ENCODE data around the gene TOB1.
"Not testable (repeated sequence)": the region's sequence is repeated elsewhere in the genome, so short reads cannot be mapped to it uniquely, and the experiment has no call there.

TOB1 gene

DNA sequence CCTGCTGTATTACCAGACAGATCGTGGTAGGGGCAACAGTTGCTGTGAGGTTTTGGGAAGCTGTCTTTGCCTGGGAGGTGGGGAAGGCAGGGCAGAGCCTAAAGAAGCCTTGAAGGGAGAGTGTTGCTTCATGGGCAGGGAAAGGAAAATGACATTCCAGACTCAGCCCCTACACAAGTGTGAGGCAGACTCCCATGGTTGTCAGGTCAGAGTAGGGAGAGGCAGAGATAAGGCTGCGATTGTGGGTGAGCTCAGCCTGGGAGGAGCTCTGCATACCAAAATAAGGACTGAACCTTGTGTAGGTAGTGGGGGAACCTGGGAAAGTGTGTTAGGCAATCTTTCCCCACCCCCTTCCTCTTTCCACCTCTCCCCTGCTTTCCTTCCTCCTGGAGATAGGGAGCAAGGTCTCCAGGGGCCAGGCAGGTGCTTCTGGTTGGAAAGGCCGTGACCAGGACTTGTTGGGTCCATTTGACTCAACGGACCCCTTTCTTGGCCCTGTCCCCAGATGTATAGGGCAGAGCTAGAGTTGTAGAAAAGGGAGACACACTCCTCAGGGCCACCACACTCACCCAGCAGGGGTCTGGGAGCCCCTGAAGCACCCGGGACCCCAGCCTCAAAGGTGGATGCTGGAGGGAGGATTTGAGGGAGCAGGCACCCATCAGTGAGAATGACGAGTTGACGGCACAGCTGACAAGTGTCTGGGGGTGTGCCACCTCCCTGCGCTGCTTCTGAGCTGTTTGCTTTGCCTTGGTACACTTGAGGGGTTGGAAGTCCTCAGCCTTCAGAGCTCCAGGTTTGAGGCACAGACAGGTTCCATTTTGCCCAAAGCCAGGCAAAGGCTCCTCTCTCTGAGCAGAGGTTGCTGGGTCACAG is 18.5 kb upstream of the TOB1 start:
- peaks cover 10% of the 10 kb centered on the region for H3K27me3 Mint-ChIP-seq (ENCODE audit: low read depth)
- no peak overlapping the region for H3K27ac Mint-ChIP-seq
- peaks cover 19% of the 10 kb centered on the region for H3K4me1 Mint-ChIP-seq (ENCODE audit: low read depth)
- H3K4me3 Mint-ChIP-seq, result no peak overlapping the region
- H3K9me3 Mint-ChIP-seq, result peaks cover 4% of the 10 kb centered on the region
- H3K36me3 Mint-ChIP-seq (ENCODE audit: low read depth), result peaks cover 1% of the 10 kb centered on the region

DNA sequence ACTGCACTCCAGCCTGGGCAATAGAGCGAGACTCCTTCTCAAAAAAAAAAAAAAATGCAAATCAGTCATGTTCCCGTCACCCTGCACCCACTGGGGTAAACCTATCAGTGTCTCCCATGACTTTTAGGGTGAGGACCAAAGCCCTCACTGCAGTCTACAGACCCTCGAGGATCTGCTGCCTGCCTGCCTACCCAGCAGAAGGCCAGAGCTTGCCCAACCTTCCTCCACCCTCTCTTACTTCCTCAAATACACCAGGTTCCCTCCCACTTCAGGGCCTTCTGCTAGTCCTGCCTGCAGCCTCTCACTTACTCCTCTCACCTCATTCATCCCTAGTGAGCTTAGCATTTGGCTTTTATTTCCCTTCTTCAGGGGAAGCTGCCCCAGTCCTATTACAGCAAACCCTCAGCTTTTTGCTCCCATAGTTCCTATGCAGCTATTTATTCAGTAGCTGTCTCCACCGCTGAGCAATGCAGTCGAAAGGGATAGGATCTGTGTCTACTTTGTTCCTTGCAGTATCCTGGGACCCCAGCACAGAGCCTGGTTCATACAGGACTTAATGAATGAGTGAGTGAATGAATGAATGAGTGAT is 17.8 kb upstream of the TOB1 start:
- H3K36me3 Mint-ChIP-seq (ENCODE audit: low read depth), result no peaks in the 10 kb centered on the region
- H3K9me3 Mint-ChIP-seq, result peaks cover 4% of the 10 kb centered on the region
- no peak overlapping the region for H3K27ac Mint-ChIP-seq
- H3K4me1 Mint-ChIP-seq (ENCODE audit: low read depth), result peaks cover 19% of the 10 kb centered on the region
- H3K27me3 Mint-ChIP-seq (ENCODE audit: low read depth), result peaks cover 8% of the 10 kb centered on the region
- no peak overlapping the region for H3K4me3 Mint-ChIP-seq

DNA sequence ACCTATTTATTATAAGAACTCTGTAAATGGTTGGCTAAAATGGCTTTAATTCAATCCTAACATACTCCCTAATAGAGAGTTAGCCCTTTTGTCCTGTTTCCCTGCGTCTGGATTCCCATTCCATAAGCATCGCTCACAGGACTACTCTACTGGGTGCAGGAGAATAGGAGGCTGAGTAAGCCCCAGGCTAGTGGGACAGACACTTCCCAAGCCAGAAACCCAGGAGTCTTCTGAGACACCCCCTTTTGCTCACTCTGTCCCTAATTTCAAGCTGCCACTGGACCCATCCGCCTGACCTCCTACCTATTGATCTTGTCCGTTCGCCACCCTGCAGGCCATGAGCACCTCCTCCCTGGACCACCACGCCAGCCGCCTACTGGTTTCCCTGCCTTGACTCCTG is 16.7 kb upstream of the TOB1 start:
- Mint-ChIP-seq H3K36me3 (ENCODE audit: low read depth) (no peaks in the 10 kb centered on the region), H3K4me3 (no peak overlapping the region), H3K4me1 (ENCODE audit: low read depth) (peaks cover 17% of the 10 kb centered on the region), H3K27ac (no peak overlapping the region), H3K27me3 (ENCODE audit: low read depth) (peaks cover 19% of the 10 kb centered on the region), H3K9me3 (peaks cover 4% of the 10 kb centered on the region)

DNA sequence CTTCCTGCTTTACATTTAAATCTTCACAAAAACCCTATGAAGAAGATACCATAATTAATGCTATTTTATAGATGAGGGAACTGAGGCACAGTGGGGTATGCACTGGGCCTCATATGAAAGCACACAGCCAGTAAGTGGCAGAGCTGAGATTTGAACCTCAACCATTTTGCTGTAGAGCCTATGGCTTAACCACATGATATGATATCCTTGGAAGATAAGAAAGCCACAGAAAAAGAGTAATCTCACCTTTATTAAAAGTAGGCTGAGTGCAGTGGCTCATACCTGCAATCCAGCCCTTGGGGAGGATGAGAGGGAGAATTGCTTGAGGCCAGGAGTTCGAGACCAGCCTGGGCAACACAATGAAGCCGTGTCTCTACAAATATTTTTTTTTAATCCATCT is 15.0 kb upstream of the TOB1 start:
- Mint-ChIP-seq H3K27ac (no peak overlapping the region), H3K4me1 (ENCODE audit: low read depth) (peaks cover 6% of the 10 kb centered on the region), H3K4me3 (no peak overlapping the region), H3K27me3 (ENCODE audit: low read depth) (peaks cover 19% of the 10 kb centered on the region), H3K9me3 (peaks cover 4% of the 10 kb centered on the region), H3K36me3 (ENCODE audit: low read depth) (no peaks in the 10 kb centered on the region)

DNA sequence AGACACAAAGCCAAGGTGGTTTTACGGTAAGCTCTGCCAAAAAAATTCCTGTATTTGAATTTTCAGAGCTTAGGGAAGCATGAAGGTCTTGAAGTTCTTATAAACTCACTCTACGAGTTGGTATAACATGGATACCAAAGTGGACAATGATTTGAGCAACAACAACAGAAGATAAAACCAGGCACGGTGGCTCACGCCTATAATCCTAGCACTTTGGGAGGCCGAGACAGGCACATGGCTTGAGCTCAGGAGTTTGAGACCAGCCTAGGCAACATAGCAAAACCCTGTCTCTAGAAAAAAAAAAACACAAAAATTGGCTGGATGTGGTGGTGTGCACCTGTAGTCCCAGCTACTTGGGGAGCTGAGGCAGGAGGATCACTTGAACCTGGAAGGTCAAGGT is 12.9 kb upstream of the TOB1 start:
- peaks cover 4% of the 10 kb centered on the region for H3K9me3 Mint-ChIP-seq
- H3K36me3 Mint-ChIP-seq (ENCODE audit: low read depth), result peaks cover 2% of the 10 kb centered on the region
- H3K27ac Mint-ChIP-seq, result no peak overlapping the region
- H3K27me3 Mint-ChIP-seq (ENCODE audit: low read depth), result peaks cover 32% of the 10 kb centered on the region
- H3K4me1 Mint-ChIP-seq (ENCODE audit: low read depth), result peaks cover 11% of the 10 kb centered on the region
- H3K4me3 Mint-ChIP-seq, result no peak overlapping the region

DNA sequence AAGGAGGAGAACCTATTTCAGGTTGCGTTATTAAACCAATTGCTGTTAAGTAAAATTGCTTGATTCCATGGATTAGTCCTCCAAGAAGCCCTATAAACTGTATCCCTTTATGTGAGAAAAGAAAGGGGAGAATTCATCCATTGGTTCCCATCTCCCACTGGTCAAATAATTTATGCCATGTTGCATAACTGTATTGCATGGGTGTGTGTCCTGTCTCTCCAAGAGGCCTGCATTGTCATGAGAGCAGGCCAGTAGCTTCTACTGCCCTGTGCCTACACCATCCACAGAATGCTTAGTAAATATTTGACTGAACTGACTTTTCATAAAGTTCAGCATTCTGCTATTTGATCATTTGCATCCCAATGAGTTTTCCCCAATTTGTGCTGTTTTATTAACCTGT is 11.7 kb upstream of the TOB1 start:
- H3K9me3 Mint-ChIP-seq, result peaks cover 4% of the 10 kb centered on the region
- peaks cover 39% of the 10 kb centered on the region for H3K27me3 Mint-ChIP-seq (ENCODE audit: low read depth)
- H3K36me3 Mint-ChIP-seq (ENCODE audit: low read depth), result peaks cover 6% of the 10 kb centered on the region
- H3K4me1 Mint-ChIP-seq (ENCODE audit: low read depth), result peaks cover 20% of the 10 kb centered on the region
- H3K4me3 Mint-ChIP-seq, result no peak overlapping the region
- H3K27ac Mint-ChIP-seq, result no peak overlapping the region

DNA sequence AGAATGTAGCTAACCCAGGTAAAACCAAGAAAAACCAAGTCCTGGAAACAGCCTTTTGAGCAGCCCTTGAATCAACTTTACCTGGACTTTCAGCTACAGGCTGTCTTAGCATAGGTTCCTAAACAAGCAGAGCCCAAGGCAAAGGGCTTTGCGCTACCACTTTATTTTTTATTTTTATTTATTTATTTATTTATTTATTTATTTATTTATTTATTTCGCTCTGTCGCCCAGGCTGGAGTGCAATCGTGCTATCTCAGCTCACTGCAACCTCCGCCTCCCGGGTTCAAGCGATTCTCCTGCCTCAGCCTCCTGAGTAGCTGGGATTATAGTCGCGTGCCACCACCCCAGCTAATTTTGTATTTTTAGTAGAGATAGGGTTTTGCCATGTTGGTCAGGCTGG is 10.9 kb upstream of the TOB1 start:
- H3K4me3 Mint-ChIP-seq; H3K27ac Mint-ChIP-seq; H3K9me3 Mint-ChIP-seq; H3K36me3 Mint-ChIP-seq (ENCODE audit: low read depth): not testable (repeated sequence)
- Mint-ChIP-seq H3K4me1 (ENCODE audit: low read depth) (peaks cover 24% of the 10 kb centered on the region), H3K27me3 (ENCODE audit: low read depth) (peaks cover 39% of the 10 kb centered on the region)

DNA sequence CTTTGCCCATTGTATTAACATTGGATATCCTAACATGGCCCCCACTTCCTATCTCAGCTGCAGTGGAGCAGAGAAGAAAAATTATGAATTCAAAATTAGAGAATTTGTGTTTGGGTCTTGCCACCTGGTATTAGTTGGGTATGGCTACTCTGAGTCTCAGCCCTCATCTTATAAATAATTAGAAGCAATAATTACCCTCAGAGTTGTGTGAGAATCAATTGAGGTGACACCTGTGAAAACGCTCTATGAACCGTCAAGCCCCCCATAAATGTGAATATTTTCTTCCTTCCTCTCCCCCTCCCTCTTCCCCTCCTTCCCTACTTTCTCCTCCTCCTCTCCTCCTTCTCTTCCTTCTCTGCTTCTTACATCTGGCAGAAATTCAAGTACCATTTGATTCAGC is 8.9 kb upstream of the TOB1 start:
- Mint-ChIP-seq H3K27ac (no peak overlapping the region), H3K4me1 (ENCODE audit: low read depth) (peaks cover 29% of the 10 kb centered on the region), H3K27me3 (ENCODE audit: low read depth) (peaks cover 39% of the 10 kb centered on the region), H3K9me3 (peaks cover 2% of the 10 kb centered on the region), H3K36me3 (ENCODE audit: low read depth) (peaks cover 8% of the 10 kb centered on the region), H3K4me3 (no peak overlapping the region)

DNA sequence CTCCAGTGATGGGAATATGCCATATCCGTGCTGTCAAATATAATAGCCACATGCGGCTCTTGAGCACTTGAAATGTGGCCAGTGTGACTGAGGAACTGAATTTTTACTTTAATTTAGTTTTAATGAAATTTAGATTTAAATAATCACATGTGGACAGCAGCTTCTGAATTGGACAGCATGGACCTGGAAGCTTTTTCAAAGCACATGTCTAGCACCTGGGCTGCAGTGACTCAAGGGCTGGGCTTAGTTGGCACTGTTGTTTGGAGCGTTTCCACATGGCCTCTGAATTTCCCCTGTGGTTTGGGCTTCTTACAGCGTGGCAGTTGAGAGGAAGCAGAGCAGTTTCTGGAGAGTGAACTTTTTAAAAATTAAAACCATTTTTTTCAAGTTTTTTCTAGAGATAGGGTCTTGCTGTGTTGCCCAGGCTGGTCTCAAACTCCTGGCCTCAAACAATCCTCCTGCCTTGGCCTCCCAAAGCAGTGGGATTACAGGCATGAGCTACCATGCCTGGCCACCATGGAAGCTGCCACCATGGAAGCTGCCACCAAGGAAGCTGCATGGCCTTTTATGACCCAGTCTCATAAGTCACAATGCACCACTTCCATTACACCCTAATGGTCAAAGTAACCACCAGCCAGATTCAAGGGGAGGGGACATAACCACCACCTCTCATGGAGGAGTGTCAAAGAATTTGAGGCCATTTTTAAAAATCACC is 6.7 kb upstream of the TOB1 start:
- Mint-ChIP-seq H3K27me3 (ENCODE audit: low read depth) (peaks cover 25% of the 10 kb centered on the region), H3K4me1 (ENCODE audit: low read depth) (peaks cover 37% of the 10 kb centered on the region), H3K4me3 (no peak overlapping the region)

DNA sequence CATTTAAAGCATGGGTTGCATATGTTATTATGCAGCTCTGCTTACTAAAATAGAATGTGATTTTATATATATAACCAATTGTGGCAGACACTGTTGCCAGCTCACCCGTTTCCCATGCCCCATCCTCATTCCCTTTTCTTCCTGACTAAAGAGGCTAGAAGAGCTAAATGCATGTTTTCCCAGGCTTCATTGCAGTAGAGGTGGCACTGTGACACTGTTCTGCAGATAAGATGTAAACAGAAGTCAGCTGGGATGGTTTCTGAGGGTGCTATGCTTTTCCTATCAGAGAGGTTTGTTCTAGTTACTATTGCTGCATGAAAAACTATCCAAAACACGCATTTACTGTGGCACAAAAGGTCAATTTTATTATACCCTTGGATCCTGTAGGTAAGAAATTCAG is 5.7 kb upstream of the TOB1 start:
- Mint-ChIP-seq H3K27me3 (ENCODE audit: low read depth) (peaks cover 24% of the 10 kb centered on the region), H3K9me3 (no peaks in the 10 kb centered on the region), H3K4me3 (no peak overlapping the region), H3K4me1 (ENCODE audit: low read depth) (peaks cover 44% of the 10 kb centered on the region), H3K36me3 (ENCODE audit: low read depth) (peaks cover 8% of the 10 kb centered on the region), H3K27ac (peak overlapping the region; percentile 79)

More for the DNA sequence above, 6.7 kb upstream of the TOB1 start:
- Mint-ChIP-seq H3K9me3 (no peaks in the 10 kb centered on the region), H3K36me3 (ENCODE audit: low read depth) (peaks cover 8% of the 10 kb centered on the region), H3K27ac (peak overlapping the region; percentile 52)

DNA sequence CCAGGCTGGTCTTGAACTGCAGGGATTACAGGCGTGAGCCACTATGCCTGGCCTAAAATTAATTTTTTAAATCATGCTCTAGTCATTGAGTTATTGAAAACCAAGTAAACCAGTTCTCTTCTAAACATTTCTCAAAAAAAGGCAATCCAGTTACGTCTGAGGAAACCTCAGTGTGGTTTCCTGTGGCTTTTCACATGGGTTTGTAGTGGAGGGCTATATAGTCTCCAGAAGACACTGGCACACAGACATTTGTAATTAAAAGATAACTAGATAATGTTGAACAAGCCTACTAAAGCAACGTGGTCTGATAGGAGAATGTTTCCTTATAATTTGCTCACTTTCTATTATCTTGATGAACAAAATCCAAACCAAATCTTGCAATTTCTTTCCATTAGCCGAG is 5.2 kb upstream of the TOB1 start:
- Mint-ChIP-seq H3K36me3 (ENCODE audit: low read depth) (peaks cover 8% of the 10 kb centered on the region), H3K27ac (peak overlapping the region; percentile 79), H3K4me1 (ENCODE audit: low read depth) (peaks cover 44% of the 10 kb centered on the region), H3K9me3 (no peaks in the 10 kb centered on the region), H3K4me3 (peak overlapping the region; percentile 81), H3K27me3 (ENCODE audit: low read depth) (peaks cover 20% of the 10 kb centered on the region)

DNA sequence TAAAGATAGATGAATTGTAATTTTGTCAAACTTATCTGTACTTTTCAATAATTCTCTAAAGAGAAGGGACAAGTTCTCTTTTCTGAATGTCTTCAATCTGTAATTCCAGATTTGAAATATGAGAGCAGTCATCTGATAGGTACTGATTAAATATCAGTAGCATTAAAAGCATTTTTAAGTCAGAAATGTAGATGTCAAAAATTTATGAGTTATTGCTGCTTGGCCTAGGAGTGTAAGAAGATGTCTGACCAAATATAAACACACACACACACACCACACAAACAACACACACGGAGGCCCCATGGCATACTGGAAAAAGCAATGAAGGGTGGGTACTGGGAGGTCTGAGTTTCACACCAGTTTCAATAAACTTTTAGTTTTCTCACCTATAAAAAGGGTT is 2.4 kb upstream of the TOB1 start:
- Mint-ChIP-seq H3K4me3 (peak overlapping the region; percentile 95), H3K4me1 (ENCODE audit: low read depth) (peaks cover 45% of the 10 kb centered on the region), H3K27me3 (ENCODE audit: low read depth) (peaks cover 3% of the 10 kb centered on the region), H3K9me3 (no peaks in the 10 kb centered on the region), H3K27ac (no peak overlapping the region), H3K36me3 (ENCODE audit: low read depth) (peaks cover 14% of the 10 kb centered on the region)

DNA sequence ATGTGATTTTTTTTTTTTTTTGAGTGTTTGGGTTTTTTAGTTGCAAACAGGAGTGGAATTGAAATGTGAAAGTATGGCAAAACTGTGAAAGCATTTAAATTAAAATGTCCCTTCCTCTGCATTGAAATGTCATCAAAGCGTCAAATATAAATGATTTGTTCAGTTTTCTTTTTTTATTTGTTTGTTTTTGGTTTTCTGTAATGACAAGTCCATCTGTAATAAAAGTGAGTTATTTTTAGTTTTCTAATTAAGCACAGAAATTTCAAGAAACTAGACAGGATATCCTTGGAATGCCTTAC is 1.9 kb upstream of the TOB1 start:
- H3K4me1 Mint-ChIP-seq (ENCODE audit: low read depth), result peaks cover 44% of the 10 kb centered on the region
- H3K36me3 Mint-ChIP-seq (ENCODE audit: low read depth), result peaks cover 18% of the 10 kb centered on the region
- H3K27me3 Mint-ChIP-seq (ENCODE audit: low read depth), result peaks cover 2% of the 10 kb centered on the region
- peak overlapping the region; percentile 100 for H3K27ac Mint-ChIP-seq
- H3K4me3 Mint-ChIP-seq, result peak overlapping the region; percentile 95
- H3K9me3 Mint-ChIP-seq, result no peaks in the 10 kb centered on the region

DNA sequence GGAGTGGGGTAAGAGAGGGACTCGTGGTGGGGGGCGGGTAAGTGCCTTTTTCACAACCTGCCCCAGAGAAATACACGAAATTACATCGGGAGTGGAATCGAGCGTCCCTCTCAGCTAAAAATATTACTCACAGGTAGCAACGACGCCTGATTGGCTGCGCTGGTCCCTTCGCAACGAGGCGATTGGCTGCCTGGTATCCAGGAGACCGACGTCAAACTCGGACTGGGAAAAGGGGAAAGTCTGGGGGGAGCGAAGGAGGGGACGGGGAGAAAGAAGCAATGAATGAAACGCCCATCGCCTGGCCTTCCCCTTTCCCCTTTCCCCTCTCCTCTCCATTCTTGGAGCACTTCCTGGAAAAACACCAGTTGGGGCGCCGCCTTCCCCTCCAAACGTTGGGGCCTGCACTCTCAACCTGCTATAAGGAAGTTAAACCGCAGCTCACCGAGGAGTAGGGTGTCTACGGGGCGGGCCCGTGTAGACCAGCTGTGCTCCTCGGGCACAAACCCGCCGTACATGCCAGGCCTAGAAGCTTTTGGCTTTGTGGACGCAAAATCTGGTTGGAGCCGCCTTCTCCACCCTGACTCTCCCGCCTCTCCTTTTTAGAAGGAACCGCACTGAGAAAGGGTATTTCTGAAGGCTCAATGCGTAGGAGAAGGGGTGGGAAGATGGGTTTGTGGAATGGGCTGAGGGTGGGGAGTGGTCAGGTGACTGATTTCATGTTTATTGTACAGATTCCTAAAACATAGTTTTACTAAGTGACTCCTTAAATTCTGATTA is 1.4 kb upstream of the TOB1 start:
- Mint-ChIP-seq H3K27me3 (ENCODE audit: low read depth) (no peaks in the 10 kb centered on the region), H3K4me1 (ENCODE audit: low read depth) (peaks cover 43% of the 10 kb centered on the region), H3K9me3 (no peaks in the 10 kb centered on the region), H3K4me3 (peak overlapping the region; percentile 95), H3K36me3 (ENCODE audit: low read depth) (peaks cover 18% of the 10 kb centered on the region), H3K27ac (peak overlapping the region; percentile 100)
